Measurements from ENCODE around the gene PUS3. TPM values are rescaled to one million over a fixed set of nuclear protein-coding genes. Genes with fewer than 3 reads are reported as not detected.

The PUS3 gene
- total RNA-seq, 1 donor, result 11.7 TPM

- peak within 1 kb of the TSS; percentile 89 for H3K4me3 ChIP-seq (ENCODE audit: low read depth, low read length)
- peak; percentile 97 for DNase-seq (ENCODE audit: low read depth)
- TF ChIP-seq, protein P1, sequence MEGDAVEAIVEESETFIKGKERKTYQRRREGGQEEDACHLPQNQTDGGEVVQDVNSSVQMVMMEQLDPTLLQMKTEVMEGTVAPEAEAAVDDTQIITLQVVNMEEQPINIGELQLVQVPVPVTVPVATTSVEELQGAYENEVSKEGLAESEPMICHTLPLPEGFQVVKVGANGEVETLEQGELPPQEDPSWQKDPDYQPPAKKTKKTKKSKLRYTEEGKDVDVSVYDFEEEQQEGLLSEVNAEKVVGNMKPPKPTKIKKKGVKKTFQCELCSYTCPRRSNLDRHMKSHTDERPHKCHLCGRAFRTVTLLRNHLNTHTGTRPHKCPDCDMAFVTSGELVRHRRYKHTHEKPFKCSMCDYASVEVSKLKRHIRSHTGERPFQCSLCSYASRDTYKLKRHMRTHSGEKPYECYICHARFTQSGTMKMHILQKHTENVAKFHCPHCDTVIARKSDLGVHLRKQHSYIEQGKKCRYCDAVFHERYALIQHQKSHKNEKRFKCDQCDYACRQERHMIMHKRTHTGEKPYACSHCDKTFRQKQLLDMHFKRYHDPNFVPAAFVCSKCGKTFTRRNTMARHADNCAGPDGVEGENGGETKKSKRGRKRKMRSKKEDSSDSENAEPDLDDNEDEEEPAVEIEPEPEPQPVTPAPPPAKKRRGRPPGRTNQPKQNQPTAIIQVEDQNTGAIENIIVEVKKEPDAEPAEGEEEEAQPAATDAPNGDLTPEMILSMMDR (IDR thresholded peaks at IDR 0.05; ENCODE audit: insufficient read depth, low read length), result peak; percentile 43
These were observed 15.4 kb downstream of the PUS3 start, which contains the start of gene HYLS1 for GRCh38 chr11:125887373-125888324. TSS of gene HYLS1 (plus strand) at chr11:125887668. CDS start at chr11:125899369, 11,701 bp downstream.

DNA sequence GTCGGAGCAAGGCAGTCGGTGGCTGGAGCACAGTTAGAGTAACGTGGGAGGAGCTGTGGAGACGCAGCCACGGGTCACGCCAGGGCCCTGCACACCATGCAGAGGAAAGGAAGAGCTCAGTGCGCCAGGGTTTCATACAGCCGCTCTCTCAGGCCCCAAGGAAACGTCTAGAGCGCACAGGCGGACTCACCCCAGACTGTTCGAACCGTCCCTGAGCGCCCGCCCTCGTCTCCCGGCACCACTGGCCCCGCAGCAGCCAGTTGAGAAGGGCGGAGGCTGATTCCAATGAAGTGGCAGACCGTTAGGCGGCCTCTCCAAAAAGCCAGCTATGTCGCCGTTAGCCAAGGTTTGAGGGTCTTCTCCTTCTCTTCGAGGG, 16.0 kb downstream of the PUS3 start:
- H3K4me3 ChIP-seq (ENCODE audit: low read depth, low read length), result peak overlapping the region; percentile 89
- TF ChIP-seq, protein P1 (IDR thresholded peaks at IDR 0.05; ENCODE audit: insufficient read depth, low read length), result no peak
- DNase-seq (ENCODE audit: low read depth), result peak; percentile 51

- TF ChIP-seq, protein P1 (IDR thresholded peaks at IDR 0.05; ENCODE audit: insufficient read depth, low read length), result no peak
- no peak overlapping the region for H3K4me3 ChIP-seq (ENCODE audit: low read depth, low read length)
- no peak for DNase-seq (ENCODE audit: low read depth)
These were observed 19.6 kb downstream of the PUS3 start for GRCh38 chr11:125883375-125883774.

- DNase-seq (ENCODE audit: low read depth), result no peak
- TF ChIP-seq, protein P1 (IDR thresholded peaks at IDR 0.05; ENCODE audit: insufficient read depth, low read length), result no peak
- H3K4me3 ChIP-seq (ENCODE audit: low read depth, low read length), result no peak overlapping the region
These were observed 21.7 kb downstream of the PUS3 start for GRCh38 chr11:125881291-125881690.

GRCh38 chr11:125874556-125875124, 28.4 kb downstream of the PUS3 start:
- H3K4me3 ChIP-seq (ENCODE audit: low read depth, low read length), result peak overlapping the region; percentile 63
- peak; percentile 90 for DNase-seq (ENCODE audit: low read depth)
- TF ChIP-seq, protein P1 (IDR thresholded peaks at IDR 0.05; ENCODE audit: insufficient read depth, low read length), result peak; percentile 82

GRCh38 chr11:125873881-125874555, 29.0 kb downstream of the PUS3 start:
- DNase-seq (ENCODE audit: low read depth), result peak; percentile 7
- TF ChIP-seq, protein P1 (IDR thresholded peaks at IDR 0.05; ENCODE audit: insufficient read depth, low read length), result no peak
- peak overlapping the region; percentile 63 for H3K4me3 ChIP-seq (ENCODE audit: low read depth, low read length)
